ENCODE data around the gene AKR1A1.

GRCh38 chr1:45526135-45526644 lies 24.4 kb upstream of the AKR1A1 start:
- TF ChIP-seq CTCF (IDR thresholded peaks at IDR 0.05) (no peak), POLR2A (IDR thresholded peaks at IDR 0.05) (no peak)
